ENCODE data around the gene SRP68. TPM values are rescaled to one million over a fixed set of nuclear protein-coding genes. Genes with fewer than 3 reads are reported as not detected.

Gene SRP68
- total and polyA plus RNA-seq, 2 of the 4 experiments (the other 2 are of a cell fraction), result 47.1 to 82.6 TPM

- H3K79me1 ChIP-seq (ENCODE audit: low read depth in 1 of 2, low read length in 2 of 2), result peaks cover 16 to 34% of the 10 kb centered on the region in 2 experiments
- ChIA-PET POLR2A (ENCODE audit: unreplicated experiment) (no interaction called here), CTCF (no interaction called here)
Observed at GRCh38 chr17:76104896-76105231, 32.5 kb upstream of the SRP68 start.

More at GRCh38 chr17:76104896-76105231, 32.5 kb upstream of the SRP68 start:
- Histone ChIP-seq H3K4ac (ENCODE audit: low read depth, low read length) (no peak overlapping the region), H3K27me3 (ENCODE audit: control insufficient read depth, insufficient read depth, low read length) (no peaks in the 10 kb centered on the region), H4K8ac (ENCODE audit: low read depth in 2 of 2, low read length in 2 of 2) (peak overlapping the region; percentile 17 to 98; a peak in 2 of 4 replicates), H2BK20ac (ENCODE audit: low read depth, low read length) (no peak overlapping the region), H4K5ac (ENCODE audit: low read depth, low read length) (peak overlapping the region; percentile 33; the same call in 1 of the 2 replicates), H4K91ac (ENCODE audit: insufficient read depth, low read depth, low read length) (no peak overlapping the region), H3K23ac (ENCODE audit: low read depth, low read length) (no peak overlapping the region), H3K18ac (ENCODE audit: low read depth, low read length) (no peak overlapping the region), H3K9me3 (ENCODE audit: control insufficient read depth, insufficient read depth, low read length) (no peaks in the 10 kb centered on the region), H2AFZ (replicated peaks; ENCODE audit: low read length, poor library complexity) (peak overlapping the region; percentile 68), H3K27ac (ENCODE audit: insufficient read depth, low read length) (no peak overlapping the region), H3K9ac (ENCODE audit: low read depth, low read length) (no peak overlapping the region), H3K14ac (replicated peaks; ENCODE audit: low read depth, low read length) (no peak overlapping the region), H2AK5ac (ENCODE audit: low read depth, low read length) (no peak overlapping the region), H4K20me1 (ENCODE audit: insufficient read depth, low read length) (peaks cover 5% of the 10 kb centered on the region; the same call in 1 of the 2 replicates), H3K36me3 (ENCODE audit: control insufficient read depth, insufficient read depth, low read length) (peaks cover 8% of the 10 kb centered on the region), H2BK5ac (ENCODE audit: low read depth, low read length, poor library complexity, severe bottlenecking) (no peak overlapping the region), H3K4me2 (ENCODE audit: low read depth, low read length) (no peak overlapping the region), H2BK120ac (ENCODE audit: low read depth, low read length) (no peak overlapping the region), H2AK9ac (replicated peaks; ENCODE audit: low read depth, low read length, poor library complexity) (no peak overlapping the region), H3K9me1 (ENCODE audit: insufficient read depth, low read length) (peaks cover 10% of the 10 kb centered on the region), H3K4me3 (ENCODE audit: insufficient read depth, low read depth, low read length) (no peak overlapping the region), H3K4me1 (ENCODE audit: control insufficient read depth, insufficient read depth, low read length) (peaks cover 8% of the 10 kb centered on the region; the same call in 1 of the 2 replicates), H2BK15ac (ENCODE audit: low read depth, low read length) (no peak overlapping the region), H3K56ac (ENCODE audit: extremely low read depth, insufficient read depth, low read length) (no peak overlapping the region)
- dilution Hi-C loops (cut with HindIII; ENCODE audit: low sequenced_read_pairs, unreplicated experiment), result no loop called here
- in situ Hi-C loops (cut with MboI; ENCODE audit: low sequenced_read_pairs), result no loop called here
- no peak for TF ChIP-seq CEBPB (IDR thresholded peaks at IDR 0.05; ENCODE audit: low read depth, low read length)
- no peak for TF ChIP-seq NFE2L2 (IDR thresholded peaks at IDR 0.05; ENCODE audit: low read depth, low read length)
- no peak for TF ChIP-seq POLR2A (IDR thresholded peaks at IDR 0.05; ENCODE audit: low read depth, low read length)
- TF ChIP-seq SMC3 (IDR thresholded peaks at IDR 0.05; ENCODE audit: low read depth, low read length), result no peak
- intact Hi-C loops (cut with micrococcal nuclease), result no loop called here
- ATAC-seq (ENCODE audit: low read depth), result no peak
- BruUV-seq (replicated peaks), result no TSS peak
- 100% methylated on average over 1 of the region's 5 CpGs; no CpG with 5 or more reads in 1 of the 2 experiments for WGBS, 2 experiments (ENCODE audit: extremely low coverage in 2 of 2, insufficient read length in 1 of 2)
- DNase-seq, result no peak

Data from IMR-90 (cell line).